GM21360 (cell line): Measurements from ENCODE around the gene MED10.
"Not testable (repeated sequence)": the region's sequence is repeated elsewhere in the genome, so short reads cannot be mapped to it uniquely, and the experiment has no call there.

Source experiments
- ATAC-seq: cut with Tn5 transposase; IDR thresholded peaks from one replicate; pipeline ENCODE4 v1.9.1; 2021; ENCODE audit warnings: mild to moderate bottlenecking, moderate library complexity; ENCODE audit not compliant: unreplicated experiment

Gene MED10

GRCh38 chr5:6376974-6377520, 1.3 kb downstream of the MED10 start:
- no peak for ATAC-seq

- ATAC-seq, result no peak
Measured at GRCh38 chr5:6373081-6373846, 5.1 kb downstream of the MED10 start.

GRCh38 chr5:6372251-6373080, 5.9 kb downstream of the MED10 start:
- ATAC-seq, result no peak

- no peak for ATAC-seq
Measured at GRCh38 chr5:6371079-6371810, 7.1 kb downstream of the MED10 start.

- ATAC-seq, result no peak
Measured at GRCh38 chr5:6370580-6370979, 7.8 kb downstream of the MED10 start.

GRCh38 chr5:6365977-6366590, 12.3 kb downstream of the MED10 start:
- no peak for ATAC-seq

- no peak for ATAC-seq
Measured at GRCh38 chr5:6365142-6365976, 13.0 kb downstream of the MED10 start.

GRCh38 chr5:6363454-6364011, 14.8 kb downstream of the MED10 start:
- not testable (repeated sequence) for ATAC-seq

- no peak for ATAC-seq
Measured at GRCh38 chr5:6362846-6363245, 15.5 kb downstream of the MED10 start.

- no peak for ATAC-seq
Measured at GRCh38 chr5:6361101-6361500, 17.2 kb downstream of the MED10 start.

GRCh38 chr5:6360323-6361072, 17.8 kb downstream of the MED10 start:
- no peak for ATAC-seq

GRCh38 chr5:6359555-6360322, 18.6 kb downstream of the MED10 start:
- ATAC-seq, result peak; percentile 61

- ATAC-seq, result no peak
Measured at GRCh38 chr5:6358434-6358820, 19.9 kb downstream of the MED10 start.

- ATAC-seq, result not testable (repeated sequence)
Measured at GRCh38 chr5:6357817-6358433, 20.4 kb downstream of the MED10 start.

- no peak for ATAC-seq
Measured at GRCh38 chr5:6356578-6357164, 21.7 kb downstream of the MED10 start.

GRCh38 chr5:6355294-6355693, 23.1 kb downstream of the MED10 start:
- no peak for ATAC-seq

GRCh38 chr5:6354848-6355247, 23.5 kb downstream of the MED10 start:
- no peak for ATAC-seq
